GM19043 (cell line): Measurements from ENCODE around the gene PCNX2.

Experiments used
- ATAC-seq: cut with Tn5 transposase; IDR thresholded peaks from one replicate; pipeline ENCODE4 v1.9.1; 2021; ENCODE audit warnings: low read depth; ENCODE audit not compliant: unreplicated experiment

Gene PCNX2

GRCh38 chr1:232993555-232993954, 302.0 kb downstream of the PCNX2 start:
- no peak for ATAC-seq

- no peak for ATAC-seq
These were observed 303.3 kb downstream of the PCNX2 start for GRCh38 chr1:232992227-232992626.

- ATAC-seq = no peak
These were observed 304.3 kb downstream of the PCNX2 start for GRCh38 chr1:232991238-232991637.

- no peak for ATAC-seq
These were observed 305.1 kb downstream of the PCNX2 start for GRCh38 chr1:232990176-232991128.

GRCh38 chr1:232988572-232989040, 306.9 kb downstream of the PCNX2 start:
- no peak for ATAC-seq

GRCh38 chr1:232987774-232988140, 307.8 kb downstream of the PCNX2 start:
- no peak for ATAC-seq

GRCh38 chr1:232987046-232987773, 308.3 kb downstream of the PCNX2 start:
- no peak for ATAC-seq

GRCh38 chr1:232986527-232986922, 309.0 kb downstream of the PCNX2 start:
- ATAC-seq = no peak

- no peak for ATAC-seq
These were observed 309.5 kb downstream of the PCNX2 start for GRCh38 chr1:232985882-232986526.

- ATAC-seq = no peak
These were observed 310.7 kb downstream of the PCNX2 start for GRCh38 chr1:232984577-232985425.

GRCh38 chr1:232983817-232984567, 311.5 kb downstream of the PCNX2 start:
- ATAC-seq = no peak

GRCh38 chr1:232983375-232983774, 312.1 kb downstream of the PCNX2 start:
- ATAC-seq = no peak

GRCh38 chr1:232982238-232982944, 313.1 kb downstream of the PCNX2 start:
- no peak for ATAC-seq

- ATAC-seq = no peak
These were observed 314.5 kb downstream of the PCNX2 start for GRCh38 chr1:232980986-232981560.

- ATAC-seq = no peak
These were observed 315.1 kb downstream of the PCNX2 start for GRCh38 chr1:232980355-232980978.

- ATAC-seq = no peak
These were observed 316.0 kb downstream of the PCNX2 start for GRCh38 chr1:232979558-232979957.

GRCh38 chr1:232978815-232979214, 316.7 kb downstream of the PCNX2 start:
- no peak for ATAC-seq

GRCh38 chr1:232978091-232978634, 317.4 kb downstream of the PCNX2 start:
- peak; percentile 64 for ATAC-seq
